ENCODE results near the gene RNF157. TPM values are rescaled to one million over a fixed set of nuclear protein-coding genes. Genes with fewer than 3 reads are reported as not detected.
"Not testable (repeated sequence)": the region's sequence is repeated elsewhere in the genome, so short reads cannot be mapped to it uniquely, and the experiment has no call there.

RNF157 gene
- total and polyA plus RNA-seq, 8 donors: 0.95 to 41.4 (median 4.5) TPM

DNA sequence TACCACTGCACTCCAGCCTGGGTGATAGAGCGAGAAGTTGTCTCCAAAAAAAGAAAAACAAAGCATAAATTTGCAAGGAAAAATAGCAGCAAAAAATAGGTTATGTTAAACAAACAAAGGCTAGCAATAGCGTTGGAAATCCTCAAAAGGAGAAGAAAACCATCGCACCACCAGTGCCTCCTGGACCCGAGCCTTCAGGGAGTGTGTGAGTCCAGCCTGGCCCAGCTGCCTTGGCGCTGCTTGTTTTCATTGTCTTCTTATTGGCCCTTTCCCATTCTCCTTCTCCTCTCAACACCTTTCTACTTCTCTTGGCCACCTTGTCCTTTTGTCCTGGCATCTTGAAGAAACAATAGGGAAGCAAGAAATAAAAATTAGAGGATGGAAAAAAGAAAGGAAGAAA lies 20.4 kb upstream of the RNF157 start:
- Histone ChIP-seq H3K27ac (peak overlapping the region; percentile 82 to 100 (median 94)), H3K9me3 (no peaks in the 10 kb centered on the region), H3K4me1 (peaks cover 53 to 72% (median 63%) of the 10 kb centered on the region in 4 donors), H3K27me3 (no peaks in the 10 kb centered on the region), H3K4me3 (no peak overlapping the region), H3K36me3 (no peaks in the 10 kb centered on the region)
- no peak for DNase-seq
- TF ChIP-seq, protein P1, sequence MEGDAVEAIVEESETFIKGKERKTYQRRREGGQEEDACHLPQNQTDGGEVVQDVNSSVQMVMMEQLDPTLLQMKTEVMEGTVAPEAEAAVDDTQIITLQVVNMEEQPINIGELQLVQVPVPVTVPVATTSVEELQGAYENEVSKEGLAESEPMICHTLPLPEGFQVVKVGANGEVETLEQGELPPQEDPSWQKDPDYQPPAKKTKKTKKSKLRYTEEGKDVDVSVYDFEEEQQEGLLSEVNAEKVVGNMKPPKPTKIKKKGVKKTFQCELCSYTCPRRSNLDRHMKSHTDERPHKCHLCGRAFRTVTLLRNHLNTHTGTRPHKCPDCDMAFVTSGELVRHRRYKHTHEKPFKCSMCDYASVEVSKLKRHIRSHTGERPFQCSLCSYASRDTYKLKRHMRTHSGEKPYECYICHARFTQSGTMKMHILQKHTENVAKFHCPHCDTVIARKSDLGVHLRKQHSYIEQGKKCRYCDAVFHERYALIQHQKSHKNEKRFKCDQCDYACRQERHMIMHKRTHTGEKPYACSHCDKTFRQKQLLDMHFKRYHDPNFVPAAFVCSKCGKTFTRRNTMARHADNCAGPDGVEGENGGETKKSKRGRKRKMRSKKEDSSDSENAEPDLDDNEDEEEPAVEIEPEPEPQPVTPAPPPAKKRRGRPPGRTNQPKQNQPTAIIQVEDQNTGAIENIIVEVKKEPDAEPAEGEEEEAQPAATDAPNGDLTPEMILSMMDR (IDR thresholded peaks at IDR 0.05): no peak
- no peak for TF ChIP-seq POLR2A (IDR thresholded peaks at IDR 0.05)
- WGBS, 5 donors: 66 to 89% (median 67%) methylated on average over 5 of the region's 5 CpGs
- intact Hi-C loops (cut with DNase I; ENCODE audit: low total_unique reads): no loop called here

DNA sequence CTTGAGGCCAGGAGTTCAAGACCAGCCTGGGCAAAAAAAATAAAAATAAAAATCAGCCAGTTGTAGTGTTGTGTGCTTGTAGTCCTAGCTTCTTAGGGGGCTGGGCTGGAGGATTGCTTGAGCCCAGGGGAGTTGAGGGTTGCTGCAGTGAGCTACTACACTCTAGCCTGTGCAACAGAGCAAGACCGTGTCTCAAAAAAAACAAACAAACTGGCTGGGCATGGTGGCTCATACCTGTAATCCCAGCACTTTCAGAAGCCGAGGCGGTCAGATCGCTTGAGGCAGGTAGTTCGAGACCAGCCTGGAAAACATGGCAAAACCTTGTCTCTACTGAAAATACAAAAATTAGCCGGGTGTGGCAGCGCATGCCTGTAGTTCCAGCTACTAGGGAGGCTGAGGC lies 19.9 kb upstream of the RNF157 start:
- WGBS, 5 donors: 89 to 96% (median 92%) methylated on average over 7 of the region's 7 CpGs
- Histone ChIP-seq H3K9me3 (no peaks in the 10 kb centered on the region), H3K27me3 (no peaks in the 10 kb centered on the region), H3K36me3 (no peaks in the 10 kb centered on the region), H3K27ac (peak overlapping the region; percentile 82 to 100 (median 94)), H3K4me1 (peaks cover 53 to 72% (median 63%) of the 10 kb centered on the region in 4 donors), H3K4me3 (no peak overlapping the region)
- no peak for DNase-seq
- TF ChIP-seq POLR2A (IDR thresholded peaks at IDR 0.05): no peak
- no peak for TF ChIP-seq EP300 (IDR thresholded peaks at IDR 0.05)
- TF ChIP-seq POLR2AphosphoS5 (IDR thresholded peaks at IDR 0.05): no peak
- TF ChIP-seq, protein P1 (IDR thresholded peaks at IDR 0.05): no peak
- intact Hi-C loops (cut with DNase I; ENCODE audit: low total_unique reads): no loop called here

DNA sequence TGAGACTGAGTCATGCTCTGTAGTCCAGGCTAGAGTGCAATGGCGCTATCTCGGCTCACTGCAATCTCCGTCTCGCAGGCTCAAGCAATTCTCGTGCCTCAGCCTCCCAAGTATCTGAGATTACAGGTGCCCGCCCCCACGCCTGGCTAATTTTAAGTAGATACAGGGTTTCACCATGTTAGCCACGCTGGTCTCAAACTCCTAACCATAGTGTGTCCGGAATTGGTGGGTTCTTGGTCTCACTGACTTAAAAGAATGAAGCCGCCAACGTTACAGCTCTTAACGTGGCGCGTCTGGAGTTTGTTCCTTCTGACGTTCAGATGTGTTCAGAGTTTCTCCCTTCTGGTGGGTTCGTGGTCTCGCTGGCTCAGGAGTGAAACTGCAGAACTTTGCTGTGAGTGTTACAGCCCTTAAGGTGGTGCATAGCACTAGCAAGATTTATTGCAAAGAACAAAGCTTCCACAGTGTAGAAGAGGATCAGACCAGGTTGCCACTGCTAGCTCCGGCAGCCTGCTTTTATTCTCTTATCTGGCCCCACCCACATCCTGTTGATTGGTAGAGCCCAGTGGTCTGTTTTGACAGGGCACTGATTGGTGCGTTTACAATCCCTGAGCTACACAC lies 16.2 kb upstream of the RNF157 start:
- H3K4me3 ChIP-seq; H3K36me3 ChIP-seq; H3K27ac ChIP-seq; DNase-seq; H3K9me3 ChIP-seq; intact Hi-C loops (cut with DNase I; ENCODE audit: low total_unique reads); H3K27me3 ChIP-seq: not testable (repeated sequence)
- WGBS, 5 donors: 74 to 84% (median 80%) methylated on average over 18 to 19 of the region's 19 CpGs
- peaks cover 41 to 59% (median 51%) of the 10 kb centered on the region in 4 donors for H3K4me1 ChIP-seq
- TF ChIP-seq POLR2AphosphoS5 (IDR thresholded peaks at IDR 0.05): peak in 2 of 3 donors; percentile 20 to 46

DNA sequence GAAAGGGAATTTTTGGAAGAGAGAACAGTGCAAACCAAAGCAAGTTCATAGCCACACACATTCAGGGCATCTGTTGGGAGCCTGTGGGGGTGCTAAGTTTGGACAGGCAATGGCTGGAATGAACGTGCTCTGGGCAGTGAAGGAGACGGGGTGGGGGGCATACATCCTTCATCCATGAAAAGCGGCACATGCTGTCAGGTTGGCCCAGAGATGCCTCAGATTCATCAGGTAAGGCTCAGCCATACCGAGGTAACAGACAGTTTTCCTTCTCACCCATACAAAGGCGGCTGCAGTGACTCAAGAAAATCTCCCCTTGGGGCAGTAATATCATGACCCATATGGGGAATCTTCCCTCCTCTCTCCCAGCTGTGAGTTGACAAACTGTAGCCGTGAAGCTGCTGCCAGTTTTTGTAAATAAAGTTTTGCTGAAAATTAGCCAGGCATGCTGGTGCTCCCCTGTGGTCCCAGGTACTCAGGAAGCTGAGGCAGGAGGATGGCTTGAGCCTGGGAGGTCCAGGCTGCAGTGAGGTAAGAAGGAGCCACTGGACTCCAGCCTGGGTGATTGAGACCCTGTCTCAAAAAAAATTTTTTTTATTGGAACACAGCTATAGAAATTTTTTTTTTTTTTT lies 15.6 kb upstream of the RNF157 start:
- peaks cover 41 to 59% (median 48%) of the 10 kb centered on the region in 4 donors for H3K4me1 ChIP-seq
- no peak overlapping the region for H3K27ac ChIP-seq
- no peaks in the 10 kb centered on the region for H3K36me3 ChIP-seq
- H3K27me3 ChIP-seq: no peaks in the 10 kb centered on the region
- H3K4me3 ChIP-seq: no peak overlapping the region
- WGBS, 5 donors: 72 to 82% (median 81%) methylated on average over 6 of the region's 6 CpGs
- no peak for TF ChIP-seq POLR2A (IDR thresholded peaks at IDR 0.05)
- no peak for TF ChIP-seq POLR2AphosphoS5 (IDR thresholded peaks at IDR 0.05)
- TF ChIP-seq, protein P1 (IDR thresholded peaks at IDR 0.05): no peak
- no peak for TF ChIP-seq EP300 (IDR thresholded peaks at IDR 0.05)
- DNase-seq: no peak
- intact Hi-C loops (cut with DNase I; ENCODE audit: low total_unique reads): no loop called here
- no peaks in the 10 kb centered on the region for H3K9me3 ChIP-seq

DNA sequence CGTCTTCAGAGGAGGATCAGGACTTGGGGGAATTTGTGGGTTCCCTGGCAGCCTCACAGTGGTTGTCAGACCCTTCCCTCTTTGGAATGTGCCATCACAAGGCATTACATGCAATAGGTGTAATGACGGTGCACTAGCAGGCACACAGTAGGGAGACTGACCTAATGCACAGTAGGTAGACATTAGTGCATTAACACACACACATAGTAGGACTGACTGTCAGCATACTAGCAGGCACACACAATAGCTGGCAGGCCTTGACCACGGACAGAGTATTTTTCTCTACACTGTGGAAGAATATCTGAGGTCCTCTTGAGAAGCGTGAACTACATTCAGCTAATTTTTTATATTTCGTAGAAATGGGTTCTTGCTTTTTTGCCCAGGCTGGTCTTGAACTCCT lies 14.0 kb upstream of the RNF157 start:
- H3K4me1 ChIP-seq: peaks cover 26 to 47% (median 34%) of the 10 kb centered on the region in 4 donors
- TF ChIP-seq POLR2AphosphoS5 (IDR thresholded peaks at IDR 0.05): no peak
- TF ChIP-seq EP300 (IDR thresholded peaks at IDR 0.05): no peak
- TF ChIP-seq POLR2A (IDR thresholded peaks at IDR 0.05): no peak
- TF ChIP-seq, protein P1 (IDR thresholded peaks at IDR 0.05): no peak
- no peak overlapping the region for H3K27ac ChIP-seq
- no peaks in the 10 kb centered on the region for H3K36me3 ChIP-seq
- 92 to 95% (median 93%) methylated on average over 4 to 5 of the region's 5 CpGs for WGBS, 5 donors
- no peaks in the 10 kb centered on the region for H3K9me3 ChIP-seq
- intact Hi-C loops (cut with DNase I; ENCODE audit: low total_unique reads): no loop called here
- H3K27me3 ChIP-seq: no peaks in the 10 kb centered on the region
- no peak overlapping the region for H3K4me3 ChIP-seq
- no peak for DNase-seq
